IMR-90 (cell line): ENCODE data around the gene GMPR.
A peak's percentile ranks its signal among the peaks of the same experiment; 100 is the strongest.

Experiments used
- BHLHE40 ChIP-seq: fragments of 150-350 bp; IDR thresholded peaks from 2 replicates; pipeline ENCODE4 v1.6.1; 2016; ENCODE audit warnings: mild to moderate bottlenecking, low read depth, low read length
- CEBPB ChIP-seq: IDR thresholded peaks from 2 replicates; pipeline ENCODE4 v1.6.1; 2012; ENCODE audit warnings: low read depth, low read length, improper control_type of control experiment
- CHD1 ChIP-seq: IDR thresholded peaks from 2 replicates; pipeline ENCODE4 v1.6.1; 2012; ENCODE audit warnings: low read depth, low read length, improper control_type of control experiment
- CTCF ChIP-seq: conservative IDR thresholded peaks from 2 replicates; pipeline ENCODE4 v1.5.1; 2012; ENCODE audit warnings: mild to moderate bottlenecking, low read depth, low read length, improper control_type of control experiment
- FOS ChIP-seq: fragments of 150-350 bp; IDR thresholded peaks from 2 replicates; pipeline ENCODE4 v1.6.1; 2016; ENCODE audit warnings: low read depth, low read length
- MAFK ChIP-seq: IDR thresholded peaks from 2 replicates; pipeline ENCODE4 v1.6.1; 2012; ENCODE audit warnings: low read depth, low read length, improper control_type of control experiment
- MXI1 ChIP-seq: IDR thresholded peaks from 2 replicates; pipeline ENCODE4 v1.6.1; 2012; ENCODE audit warnings: low read depth, mild to moderate bottlenecking, low read length, moderate library complexity, borderline replicate concordance
- NFE2L2 ChIP-seq: fragments of 150-350 bp; IDR thresholded peaks from 2 replicates; pipeline ENCODE4 v1.6.1; 2016; ENCODE audit warnings: low read depth, mild to moderate bottlenecking, low read length
- POLR2A ChIP-seq: IDR thresholded peaks from 2 replicates; pipeline ENCODE4 v1.6.1; 2012; ENCODE audit warnings: mild to moderate bottlenecking, low read depth, low read length
- RAD21 ChIP-seq: IDR thresholded peaks from 2 replicates; pipeline ENCODE4 v1.6.1; 2012; ENCODE audit warnings: low read length, improper control_type of control experiment
- RCOR1 ChIP-seq: IDR thresholded peaks from 2 replicates; pipeline ENCODE4 v1.6.1; 2012; ENCODE audit warnings: mild to moderate bottlenecking, low read length, improper control_type of control experiment; ENCODE audit not compliant: insufficient replicate concordance
- RFX5 ChIP-seq: IDR thresholded peaks from 2 replicates; pipeline ENCODE4 v1.8.0; 2012; ENCODE audit warnings: low read depth, mild to moderate bottlenecking, low read length, moderate library complexity
- USF2 ChIP-seq: fragments of 150-350 bp; IDR thresholded peaks from 2 replicates; pipeline ENCODE4 v1.6.1; 2017; ENCODE audit warnings: mild to moderate bottlenecking, antibody characterized with exemption, low read length, low read depth

- no peak for TF ChIP-seq CTCF
- no peak for TF ChIP-seq NFE2L2
- TF ChIP-seq POLR2A: no peak
- TF ChIP-seq MXI1: no peak
- TF ChIP-seq CHD1: no peak
- TF ChIP-seq FOS: no peak
- no peak for TF ChIP-seq USF2
- TF ChIP-seq RAD21: no peak
- TF ChIP-seq MAFK: no peak
- peak; percentile 61; the same call in 1 of the 2 replicates for TF ChIP-seq BHLHE40
- no peak for TF ChIP-seq CEBPB
- no peak for TF ChIP-seq RCOR1
- no peak for TF ChIP-seq RFX5
Measured at GRCh38 chr6:16273256-16273655, 34.9 kb downstream of the GMPR start.
